ENCODE results near the gene CD44.

GRCh38 chr11:35193767-35194166 is 54.8 kb downstream of the CD44 start:
- TF ChIP-seq, protein P1, sequence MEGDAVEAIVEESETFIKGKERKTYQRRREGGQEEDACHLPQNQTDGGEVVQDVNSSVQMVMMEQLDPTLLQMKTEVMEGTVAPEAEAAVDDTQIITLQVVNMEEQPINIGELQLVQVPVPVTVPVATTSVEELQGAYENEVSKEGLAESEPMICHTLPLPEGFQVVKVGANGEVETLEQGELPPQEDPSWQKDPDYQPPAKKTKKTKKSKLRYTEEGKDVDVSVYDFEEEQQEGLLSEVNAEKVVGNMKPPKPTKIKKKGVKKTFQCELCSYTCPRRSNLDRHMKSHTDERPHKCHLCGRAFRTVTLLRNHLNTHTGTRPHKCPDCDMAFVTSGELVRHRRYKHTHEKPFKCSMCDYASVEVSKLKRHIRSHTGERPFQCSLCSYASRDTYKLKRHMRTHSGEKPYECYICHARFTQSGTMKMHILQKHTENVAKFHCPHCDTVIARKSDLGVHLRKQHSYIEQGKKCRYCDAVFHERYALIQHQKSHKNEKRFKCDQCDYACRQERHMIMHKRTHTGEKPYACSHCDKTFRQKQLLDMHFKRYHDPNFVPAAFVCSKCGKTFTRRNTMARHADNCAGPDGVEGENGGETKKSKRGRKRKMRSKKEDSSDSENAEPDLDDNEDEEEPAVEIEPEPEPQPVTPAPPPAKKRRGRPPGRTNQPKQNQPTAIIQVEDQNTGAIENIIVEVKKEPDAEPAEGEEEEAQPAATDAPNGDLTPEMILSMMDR (IDR thresholded peaks at IDR 0.05; ENCODE audit: low read length) = no peak
- no peak for TF ChIP-seq EZH2 (IDR thresholded peaks at IDR 0.05; ENCODE audit: borderline replicate concordance, low read length)
